Breast epithelium (tissue), 4 donors: ENCODE measurements around the gene HSPB6. TPM values are rescaled to one million over a fixed set of nuclear protein-coding genes. Genes with fewer than 3 reads are reported as not detected.
A peak's percentile ranks its signal among the peaks of the same experiment; 100 is the strongest.

Experiments used
- DNase-seq, 2 donors: peaks; one replicate each; pipeline ENCODE4 v3.0.0-alpha.2; 2019; ENCODE audit warnings: low spot score in 2 of 2
- H3K27ac ChIP-seq, 2 donors: fragments of 200-600 bp; sonication (generic) in 1 of 2; one replicate each; pipeline ENCODE4 v1.5.1; 2016 to 2019; ENCODE audit warnings: mild to moderate bottlenecking in 1 of 2
- H3K27me3 ChIP-seq, 2 donors: fragments of 200-600 bp; sonication (generic) in 1 of 2; one replicate each; pipeline versions ENCODE4 v1.5.1 to v1.6.0; 2017 to 2019; ENCODE audit warnings: control low read depth in 1 of 2, mild to moderate bottlenecking in 1 of 2
- H3K36me3 ChIP-seq: fragments of 200-600 bp; one replicate; pipeline ENCODE4 v1.5.1; 2019
- H3K4me1 ChIP-seq, 2 donors: fragments of 200-600 bp; sonication (generic); one replicate each; pipeline ENCODE4 v1.5.1; 2016 to 2019; ENCODE audit warnings: control low read depth in 1 of 2
- H3K4me3 ChIP-seq, 3 donors: fragments of 200-600 bp; sonication (generic); 1 replicate in 2 of 3; 2 replicates in 1 of 3; pipeline ENCODE4 v1.5.1; 2016 to 2019; ENCODE audit warnings: mild to moderate bottlenecking in 3 of 3, moderate library complexity in 2 of 3
- H3K9me3 ChIP-seq, 2 donors: fragments of 200-600 bp; sonication (generic) in 1 of 2; one replicate each; pipeline ENCODE4 v1.5.1; 2016 to 2019; ENCODE audit warnings: control low read depth in 1 of 2
- CTCF ChIP-seq, 3 donors: fragments of 450-650 bp; IDR thresholded peaks; one replicate each; pipeline ENCODE4 v1.5.1; 2016 to 2017; ENCODE audit warnings: antibody characterized with exemption in 3 of 3, mild to moderate bottlenecking in 3 of 3, moderate library complexity in 3 of 3
- POLR2A ChIP-seq: fragments of 450-650 bp; IDR thresholded peaks from one replicate; pipeline ENCODE4 v1.6.1; 2016; ENCODE audit warnings: antibody characterized with exemption, mild to moderate bottlenecking, moderate library complexity
- POLR2AphosphoS5 ChIP-seq, 3 donors: sonication (generic); formaldehyde crosslinking; IDR thresholded peaks; one replicate each; pipeline ENCODE4 v1.6.1; 2017; ENCODE audit warnings: antibody characterized with exemption in 3 of 3
- intact Hi-C: fragments of 100-400 bp; cut with DNase I; formaldehyde crosslinking; loops from one replicate; pipeline ENCODE4 v1.15.1; 2023; ENCODE audit warnings: low total_unique reads
- total RNA-seq, 3 donors: library from RNA; depleted of rRNA; stranded (reverse); fragments of >200 nt; gene quantifications; one replicate each; pipeline ENCODE4 v1.1.0, GENCODE V29; 2016

HSPB6 gene
- total RNA-seq, 3 donors from 2014 or later = 31.0 to 144 (median 81.9) TPM

DNA sequence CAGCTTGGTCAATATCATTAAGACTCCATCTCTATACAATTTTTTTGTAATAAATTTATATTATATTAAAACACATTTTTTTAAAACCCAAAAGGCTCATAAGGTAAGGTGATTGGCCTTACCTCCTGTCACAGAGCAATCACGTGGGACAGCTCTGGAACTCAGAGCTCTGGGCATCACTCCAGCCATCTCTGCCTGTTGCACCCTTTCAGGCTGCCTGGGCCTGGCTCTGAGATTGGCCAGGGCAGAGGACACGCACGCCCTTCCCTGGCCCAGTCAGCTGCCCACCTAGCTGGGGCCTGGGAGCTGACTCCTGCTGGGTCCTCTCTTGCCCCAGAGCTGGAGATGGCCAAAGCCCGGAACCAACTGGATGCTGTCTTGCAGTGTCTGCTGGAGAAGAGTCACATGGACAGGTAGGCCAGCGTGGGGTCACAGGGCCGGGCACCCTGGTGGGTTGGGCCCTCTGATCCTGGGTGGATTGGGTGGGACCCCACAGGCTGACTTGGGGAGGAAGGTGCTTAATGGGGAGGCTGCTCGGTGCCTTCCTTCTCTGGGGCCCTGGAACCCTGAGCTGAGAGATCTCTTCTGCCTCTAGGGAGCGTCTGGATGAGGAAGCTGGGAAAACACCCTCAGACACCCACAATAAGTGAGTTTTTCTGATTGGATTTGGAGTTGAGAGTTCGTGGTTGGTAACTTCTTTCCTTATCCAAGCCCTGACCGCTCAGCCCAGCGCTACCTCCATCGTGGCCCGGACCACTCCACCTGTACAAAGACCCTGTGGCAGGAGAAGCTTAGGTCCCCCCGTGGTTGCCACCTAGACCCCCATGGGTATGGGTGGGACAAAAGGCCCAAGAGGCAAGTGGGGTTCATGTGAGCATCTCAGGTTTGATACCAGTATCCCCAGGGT is 4.7 kb downstream of the HSPB6 start:
- no peak for DNase-seq
- no peaks in the 10 kb centered on the region for H3K27me3 ChIP-seq
- intact Hi-C loops = no loop called here
- no peak overlapping the region for H3K4me3 ChIP-seq
- peaks cover 4% of the 10 kb centered on the region for H3K36me3 ChIP-seq
- H3K27ac ChIP-seq = no peak overlapping the region
- no peaks in the 10 kb centered on the region for H3K9me3 ChIP-seq
- no peak for TF ChIP-seq CTCF (IDR thresholded peaks at IDR 0.05)
- TF ChIP-seq POLR2AphosphoS5 (IDR thresholded peaks at IDR 0.05) = no peak
- TF ChIP-seq POLR2A = no peak
- H3K4me1 ChIP-seq = peaks cover 2 to 5% of the 10 kb centered on the region in 2 donors

- Histone ChIP-seq H3K4me3 (peak overlapping the region in 1 of 3 donors; percentile 34), H3K4me1 (peaks cover 2 to 17% of the 10 kb centered on the region in 2 donors), H3K36me3 (peaks cover 4% of the 10 kb centered on the region), H3K27ac (peak overlapping the region; percentile 52 to 78), H3K9me3 (no peaks in the 10 kb centered on the region), H3K27me3 (no peaks in the 10 kb centered on the region)
- intact Hi-C loops = no loop called here
- DNase-seq = no peak
- TF ChIP-seq CTCF (IDR thresholded peaks at IDR 0.05) = no peak
- TF ChIP-seq POLR2AphosphoS5 (IDR thresholded peaks at IDR 0.05) = no peak
- no peak for TF ChIP-seq POLR2A
These were observed 6.7 kb downstream of the HSPB6 start for GRCh38 chr19:35750167-35750566.

- H3K36me3 ChIP-seq = peaks cover 4% of the 10 kb centered on the region
- H3K27me3 ChIP-seq = no peaks in the 10 kb centered on the region
- intact Hi-C loops = no loop called here
- no peaks in the 10 kb centered on the region for H3K9me3 ChIP-seq
- H3K4me1 ChIP-seq = peaks cover 2 to 22% of the 10 kb centered on the region in 2 donors
- peak; percentile 99 to 100 for DNase-seq
- peak within 1 kb of the TSS; percentile 82 to 94 (median 88) for H3K4me3 ChIP-seq
- H3K27ac ChIP-seq = peak within 1 kb of the TSS; percentile 84 to 86
- peak; percentile 84 to 89 (median 87) for TF ChIP-seq POLR2AphosphoS5 (IDR thresholded peaks at IDR 0.05)
- peak; percentile 22 to 45 (median 24) for TF ChIP-seq CTCF (IDR thresholded peaks at IDR 0.05)
- peak; percentile 85 for TF ChIP-seq POLR2A
These were observed 8.5 kb downstream of the HSPB6 start, which contains the start of gene LIN37 for GRCh38 chr19:35748106-35749020. LIN37 (plus strand) TSS chr19:35748576; CDS start chr19:35748725, 149 bp downstream.

DNA sequence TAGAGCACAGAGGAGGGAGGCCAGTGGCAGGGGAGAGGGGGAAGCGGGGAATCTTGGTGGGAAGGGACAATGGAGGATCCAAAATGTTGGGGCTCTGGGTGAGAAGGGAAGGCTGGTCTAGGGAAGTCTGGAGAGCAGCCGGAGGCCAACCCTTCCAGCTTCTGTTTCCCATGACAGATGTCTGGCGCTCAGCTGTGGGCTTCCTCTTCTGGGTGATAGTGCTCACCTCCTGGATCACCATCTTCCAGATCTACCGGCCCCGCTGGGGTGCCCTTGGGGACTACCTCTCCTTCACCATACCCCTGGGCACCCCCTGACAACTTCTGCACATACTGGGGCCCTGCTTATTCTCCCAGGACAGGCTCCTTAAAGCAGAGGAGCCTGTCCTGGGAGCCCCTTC is 10.3 kb downstream of the HSPB6 start:
- Histone ChIP-seq H3K27ac (peak overlapping the region in 1 of 2 donors; percentile 100), H3K4me1 (peaks cover 2 to 22% of the 10 kb centered on the region in 2 donors), H3K36me3 (no peaks in the 10 kb centered on the region), H3K4me3 (peak overlapping the region in 2 of 3 donors; percentile 97 to 98), H3K27me3 (no peaks in the 10 kb centered on the region), H3K9me3 (no peaks in the 10 kb centered on the region)
- TF ChIP-seq POLR2AphosphoS5 (IDR thresholded peaks at IDR 0.05) (no peak), CTCF (IDR thresholded peaks at IDR 0.05) (no peak)
- intact Hi-C loops = no loop called here
- DNase-seq = no peak
